Astrocyte of the spinal cord (primary cell): ENCODE data around the gene GGACT.

Experiments used
- DNase-seq: peaks from one replicate; pipeline ENCODE4 v3.0.0; 2011; ENCODE audit warnings: low read depth, low spot score
- H3K4me3 ChIP-seq: 2 replicates; pipeline ENCODE4 v1.5.1; 2011; ENCODE audit warnings: low read depth, mild to moderate bottlenecking, low read length, moderate library complexity
- in situ Hi-C: cut with HindIII; loops from 2 replicates; pipeline ENCODE4 v1.10.0; 2017; ENCODE audit warnings: low sequenced_read_pairs
- TF ChIP-seq, protein P1 (sequence below): IDR thresholded peaks from 2 replicates; pipeline ENCODE4 v1.5.1; 2012; ENCODE audit warnings: low read depth, mild to moderate bottlenecking, low read length, inconsistent platforms

GGACT gene

DNA sequence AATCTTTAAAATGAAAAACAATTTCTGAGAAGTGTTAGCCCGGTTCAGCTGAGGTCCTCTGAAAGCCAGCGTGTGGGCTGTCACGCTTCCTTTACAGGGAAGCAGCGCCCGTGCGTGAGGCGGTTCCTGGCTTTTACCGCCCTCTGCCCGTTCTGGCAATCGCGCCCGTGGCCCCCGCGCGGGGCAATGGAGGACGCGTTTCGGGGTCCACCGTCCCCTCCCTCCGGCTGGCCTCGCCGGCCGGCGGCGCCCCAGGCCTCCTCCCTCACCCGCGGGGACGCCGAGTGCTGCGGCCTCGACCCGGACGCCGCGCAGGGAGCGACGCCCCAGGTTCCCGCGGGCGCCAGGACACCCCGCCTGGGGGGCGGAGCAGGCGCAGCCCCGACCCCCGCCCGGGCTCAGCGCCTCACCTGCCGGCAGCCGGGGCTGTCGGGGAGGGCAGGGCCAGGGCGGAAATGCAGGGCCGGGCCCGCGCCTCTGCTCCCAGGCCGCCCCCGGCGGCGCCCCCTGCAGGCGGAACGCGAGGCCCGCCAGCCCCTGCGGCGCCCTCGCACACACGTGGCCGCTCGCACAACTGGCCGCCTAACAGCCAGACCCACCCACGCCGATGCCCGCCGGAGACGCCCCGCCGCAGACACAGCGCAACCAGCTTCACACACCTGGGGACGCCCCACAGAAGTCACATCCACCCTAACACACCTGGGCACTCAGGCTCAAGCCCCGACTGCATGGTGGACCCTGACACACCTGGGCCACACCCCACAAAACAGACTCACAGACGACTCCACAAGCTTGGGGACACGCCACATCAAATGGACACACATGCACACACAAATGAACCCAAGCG is at the start of gene GGACT:
TSS of gene GGACT (minus strand) at position 459 of the 847 bp plus-strand sequence. CDS start 56,198 bp downstream, outside the sequence.
- in situ Hi-C loops: no loop called here
- peak within 1 kb of the TSS; percentile 48 for H3K4me3 ChIP-seq
- DNase-seq: peak; percentile 49
- TF ChIP-seq, protein P1, sequence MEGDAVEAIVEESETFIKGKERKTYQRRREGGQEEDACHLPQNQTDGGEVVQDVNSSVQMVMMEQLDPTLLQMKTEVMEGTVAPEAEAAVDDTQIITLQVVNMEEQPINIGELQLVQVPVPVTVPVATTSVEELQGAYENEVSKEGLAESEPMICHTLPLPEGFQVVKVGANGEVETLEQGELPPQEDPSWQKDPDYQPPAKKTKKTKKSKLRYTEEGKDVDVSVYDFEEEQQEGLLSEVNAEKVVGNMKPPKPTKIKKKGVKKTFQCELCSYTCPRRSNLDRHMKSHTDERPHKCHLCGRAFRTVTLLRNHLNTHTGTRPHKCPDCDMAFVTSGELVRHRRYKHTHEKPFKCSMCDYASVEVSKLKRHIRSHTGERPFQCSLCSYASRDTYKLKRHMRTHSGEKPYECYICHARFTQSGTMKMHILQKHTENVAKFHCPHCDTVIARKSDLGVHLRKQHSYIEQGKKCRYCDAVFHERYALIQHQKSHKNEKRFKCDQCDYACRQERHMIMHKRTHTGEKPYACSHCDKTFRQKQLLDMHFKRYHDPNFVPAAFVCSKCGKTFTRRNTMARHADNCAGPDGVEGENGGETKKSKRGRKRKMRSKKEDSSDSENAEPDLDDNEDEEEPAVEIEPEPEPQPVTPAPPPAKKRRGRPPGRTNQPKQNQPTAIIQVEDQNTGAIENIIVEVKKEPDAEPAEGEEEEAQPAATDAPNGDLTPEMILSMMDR: peak; percentile 50

GRCh38 chr13:100637796-100638195 is 49.2 kb upstream of the GGACT start:
- in situ Hi-C loops: no loop called here

DNA sequence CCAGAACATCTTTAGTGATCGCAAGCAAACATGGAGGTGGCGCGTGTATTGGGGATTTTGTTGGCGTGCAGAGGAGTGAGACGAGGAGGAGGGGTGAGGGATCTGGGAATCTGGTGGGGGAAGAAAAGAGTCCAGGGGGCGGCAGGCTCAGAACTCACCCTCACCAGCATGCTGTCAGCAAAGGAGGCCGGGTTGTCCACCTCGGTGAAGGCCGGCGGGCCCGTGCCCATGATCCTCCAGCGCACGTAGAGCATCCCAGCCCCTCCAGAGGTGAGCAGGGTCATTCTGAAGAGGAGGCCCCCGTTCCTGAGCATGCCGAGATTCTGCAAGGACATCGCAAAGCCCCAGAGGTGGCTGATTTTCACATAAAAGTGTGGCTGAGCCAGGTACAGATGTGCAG is 48.8 kb upstream of the GGACT start:
- TF ChIP-seq, protein P1: no peak
- no peak for DNase-seq
- H3K4me3 ChIP-seq: no peak overlapping the region
- in situ Hi-C loops: no loop called here

More at GRCh38 chr13:100637796-100638195, 49.2 kb upstream of the GGACT start:
- H3K4me3 ChIP-seq: no peak overlapping the region
- DNase-seq: no peak
- TF ChIP-seq, protein P1: no peak

GRCh38 chr13:100636441-100636840 is 47.9 kb upstream of the GGACT start:
- DNase-seq: no peak
- TF ChIP-seq, protein P1: no peak
- H3K4me3 ChIP-seq: no peak overlapping the region
- in situ Hi-C loops: no loop called here

GRCh38 chr13:100636004-100636403 is 47.4 kb upstream of the GGACT start:
- in situ Hi-C loops: no loop called here
- DNase-seq: no peak
- TF ChIP-seq, protein P1: no peak
- no peak overlapping the region for H3K4me3 ChIP-seq

- H3K4me3 ChIP-seq: no peak overlapping the region
- in situ Hi-C loops: no loop called here
- DNase-seq: no peak
- TF ChIP-seq, protein P1: no peak
These were observed 46.1 kb upstream of the GGACT start for GRCh38 chr13:100634696-100635095.
